Sigmoid colon (tissue), 3 donors: Measurements from ENCODE around the gene LTBP1.

Experiments
- POLR2A ChIP-seq, 2 donors: fragments of 450-650 bp; IDR thresholded peaks; one replicate each; pipeline ENCODE4 v1.6.1; 2016; ENCODE audit warnings: antibody characterized with exemption in 2 of 2, mild to moderate bottlenecking in 2 of 2, moderate library complexity in 2 of 2
- TF ChIP-seq, protein P1 (sequence below), 4 experiments: fragments of 450-650 bp in 3 of 4; fragments of 200-600 bp in 1 of 4; IDR thresholded peaks; one replicate each; pipeline ENCODE4 v1.5.1; 2016 to 2019; ENCODE audit warnings: antibody characterized with exemption in 4 of 4, mild to moderate bottlenecking in 3 of 4, moderate library complexity in 2 of 4

GRCh38 chr2:33001823-33002222 is 55.1 kb downstream of the LTBP1 start:
- TF ChIP-seq, protein P1, sequence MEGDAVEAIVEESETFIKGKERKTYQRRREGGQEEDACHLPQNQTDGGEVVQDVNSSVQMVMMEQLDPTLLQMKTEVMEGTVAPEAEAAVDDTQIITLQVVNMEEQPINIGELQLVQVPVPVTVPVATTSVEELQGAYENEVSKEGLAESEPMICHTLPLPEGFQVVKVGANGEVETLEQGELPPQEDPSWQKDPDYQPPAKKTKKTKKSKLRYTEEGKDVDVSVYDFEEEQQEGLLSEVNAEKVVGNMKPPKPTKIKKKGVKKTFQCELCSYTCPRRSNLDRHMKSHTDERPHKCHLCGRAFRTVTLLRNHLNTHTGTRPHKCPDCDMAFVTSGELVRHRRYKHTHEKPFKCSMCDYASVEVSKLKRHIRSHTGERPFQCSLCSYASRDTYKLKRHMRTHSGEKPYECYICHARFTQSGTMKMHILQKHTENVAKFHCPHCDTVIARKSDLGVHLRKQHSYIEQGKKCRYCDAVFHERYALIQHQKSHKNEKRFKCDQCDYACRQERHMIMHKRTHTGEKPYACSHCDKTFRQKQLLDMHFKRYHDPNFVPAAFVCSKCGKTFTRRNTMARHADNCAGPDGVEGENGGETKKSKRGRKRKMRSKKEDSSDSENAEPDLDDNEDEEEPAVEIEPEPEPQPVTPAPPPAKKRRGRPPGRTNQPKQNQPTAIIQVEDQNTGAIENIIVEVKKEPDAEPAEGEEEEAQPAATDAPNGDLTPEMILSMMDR (IDR thresholded peaks at IDR 0.05) = no peak
- TF ChIP-seq POLR2A (IDR thresholded peaks at IDR 0.05) = no peak
